ENCODE results near the gene MCHR2.

The MCHR2 gene

GRCh38 chr6:99912657-99913056 is 81.4 kb downstream of the MCHR2 start:
- no peak for TF ChIP-seq CTCF (IDR thresholded peaks at IDR 0.05; ENCODE audit: low read depth, low read length)
- DNase-seq (ENCODE audit: low read depth in 2 of 2): no peak
- no peak overlapping the region for H3K4me3 ChIP-seq (replicated peaks in 1 of 2; ENCODE audit: low read depth in 2 of 2, low read length in 2 of 2)

DNA sequence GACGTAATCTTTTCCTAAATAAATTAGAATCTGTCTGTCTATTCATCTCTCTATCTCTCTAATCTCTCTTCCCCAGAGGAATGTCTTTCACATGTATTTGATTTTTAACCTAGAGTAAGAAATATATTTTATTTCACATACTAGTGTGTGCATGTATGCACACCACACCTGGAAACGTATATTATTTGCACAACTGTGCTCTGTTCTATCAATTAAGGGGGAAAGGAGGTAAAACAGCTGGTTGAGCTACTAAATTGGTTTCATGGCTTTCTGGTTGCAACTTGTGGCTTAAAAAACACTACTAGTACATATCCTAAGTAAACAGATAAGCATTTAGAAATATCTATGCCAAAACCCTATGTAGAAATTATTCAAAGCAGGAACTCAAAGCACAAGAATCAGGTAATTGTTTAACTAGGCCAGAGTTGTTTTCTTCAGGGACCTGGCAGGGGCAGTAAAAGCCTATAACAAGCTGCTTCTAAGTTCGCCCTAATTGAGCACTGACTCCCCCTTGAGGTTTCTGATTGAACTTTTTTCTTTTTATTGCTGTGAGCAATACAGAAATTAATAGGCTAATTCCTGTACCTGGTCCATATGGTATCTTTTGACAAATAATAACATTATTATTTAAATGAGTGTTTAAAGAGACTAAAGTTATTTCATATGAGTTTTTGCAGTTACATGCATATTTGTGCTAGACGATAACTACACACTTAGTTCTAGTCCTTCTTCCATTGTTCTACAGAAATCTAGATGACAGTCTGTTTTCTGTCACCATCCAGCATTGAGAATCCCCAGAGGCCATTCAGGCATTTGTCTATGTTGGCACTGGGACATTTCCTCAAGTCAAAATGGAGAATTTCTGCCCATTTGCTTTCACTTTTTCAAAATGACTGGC is 88.6 kb downstream of the MCHR2 start:
- peak; percentile 68 for TF ChIP-seq CTCF (IDR thresholded peaks at IDR 0.05; ENCODE audit: low read depth, low read length)
- DNase-seq (ENCODE audit: low read depth in 2 of 2): peak; percentile 41 to 70
- no peak overlapping the region for H3K4me3 ChIP-seq (replicated peaks in 1 of 2; ENCODE audit: low read depth in 2 of 2, low read length in 2 of 2)

- no peak for DNase-seq (ENCODE audit: low read depth in 2 of 2)
- no peak overlapping the region for H3K4me3 ChIP-seq (replicated peaks in 1 of 2; ENCODE audit: low read depth in 2 of 2, low read length in 2 of 2)
Observed at GRCh38 chr6:99901596-99902384, 92.2 kb downstream of the MCHR2 start.

GRCh38 chr6:99894815-99895214 is 99.2 kb downstream of the MCHR2 start:
- H3K4me3 ChIP-seq (replicated peaks in 1 of 2; ENCODE audit: low read depth in 2 of 2, low read length in 2 of 2): no peak overlapping the region
- no peak for TF ChIP-seq CTCF (IDR thresholded peaks at IDR 0.05; ENCODE audit: low read depth, low read length)
- DNase-seq (ENCODE audit: low read depth in 2 of 2): no peak

More at GRCh38 chr6:99901596-99902384, 92.2 kb downstream of the MCHR2 start:
- TF ChIP-seq CTCF (IDR thresholded peaks at IDR 0.05; ENCODE audit: low read depth, low read length): no peak

DNA sequence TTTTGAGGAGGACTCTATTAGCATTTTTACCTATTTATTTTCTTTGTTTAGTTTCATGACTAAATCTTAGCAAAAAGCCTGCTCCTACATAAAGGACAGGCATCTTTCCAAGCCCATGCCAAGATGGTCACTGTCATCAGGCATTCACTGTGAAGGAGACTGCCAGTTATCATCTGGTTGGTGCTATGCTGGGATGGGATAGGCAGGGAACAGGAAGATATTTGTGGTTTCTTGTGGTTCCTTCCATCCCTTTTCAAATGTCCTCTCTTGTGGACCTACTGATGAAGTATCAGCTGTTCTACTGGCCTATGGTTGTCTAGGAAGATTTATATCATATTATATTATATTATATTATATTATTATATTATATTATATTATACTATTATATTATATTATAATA is 107.0 kb downstream of the MCHR2 start:
- DNase-seq (ENCODE audit: low read depth in 2 of 2): no peak
- H3K4me3 ChIP-seq (replicated peaks in 1 of 2; ENCODE audit: low read depth in 2 of 2, low read length in 2 of 2): no peak overlapping the region
- no peak for TF ChIP-seq CTCF (IDR thresholded peaks at IDR 0.05; ENCODE audit: low read depth, low read length)

- no peak for DNase-seq (ENCODE audit: low read depth in 2 of 2)
Observed at GRCh38 chr6:99885051-99885450, 109.0 kb downstream of the MCHR2 start.

More at GRCh38 chr6:99885051-99885450, 109.0 kb downstream of the MCHR2 start:
- no peak overlapping the region for H3K4me3 ChIP-seq (replicated peaks in 1 of 2; ENCODE audit: low read depth in 2 of 2, low read length in 2 of 2)
- no peak for TF ChIP-seq CTCF (IDR thresholded peaks at IDR 0.05; ENCODE audit: low read depth, low read length)

Data from cardiac fibroblast (primary cell).